ENCODE measurements around the gene HOXB7.

Gene HOXB7

DNA sequence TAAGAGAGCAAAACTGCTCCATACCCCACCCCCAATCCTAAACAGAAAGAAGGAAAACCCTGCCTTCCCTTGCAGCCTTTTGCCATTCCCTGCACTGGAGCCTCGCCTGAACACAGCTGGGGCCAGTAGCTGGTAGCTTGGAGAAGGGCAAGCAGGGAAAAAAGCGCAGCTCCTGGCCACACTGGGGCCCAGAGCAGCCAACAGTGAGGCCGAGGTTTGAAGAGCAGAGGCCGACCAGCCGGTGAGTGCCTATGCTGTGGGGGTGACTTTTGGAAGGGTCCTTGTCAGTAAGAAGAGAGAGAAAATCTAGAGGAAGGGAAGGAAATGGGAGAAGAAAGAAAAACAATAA lies 18.6 kb upstream of the HOXB7 start:
- no peak for DNase-seq (ENCODE audit: low read depth)
- no peak overlapping the region for H3K4me3 ChIP-seq (ENCODE audit: low read length)
- TF ChIP-seq, protein P1, sequence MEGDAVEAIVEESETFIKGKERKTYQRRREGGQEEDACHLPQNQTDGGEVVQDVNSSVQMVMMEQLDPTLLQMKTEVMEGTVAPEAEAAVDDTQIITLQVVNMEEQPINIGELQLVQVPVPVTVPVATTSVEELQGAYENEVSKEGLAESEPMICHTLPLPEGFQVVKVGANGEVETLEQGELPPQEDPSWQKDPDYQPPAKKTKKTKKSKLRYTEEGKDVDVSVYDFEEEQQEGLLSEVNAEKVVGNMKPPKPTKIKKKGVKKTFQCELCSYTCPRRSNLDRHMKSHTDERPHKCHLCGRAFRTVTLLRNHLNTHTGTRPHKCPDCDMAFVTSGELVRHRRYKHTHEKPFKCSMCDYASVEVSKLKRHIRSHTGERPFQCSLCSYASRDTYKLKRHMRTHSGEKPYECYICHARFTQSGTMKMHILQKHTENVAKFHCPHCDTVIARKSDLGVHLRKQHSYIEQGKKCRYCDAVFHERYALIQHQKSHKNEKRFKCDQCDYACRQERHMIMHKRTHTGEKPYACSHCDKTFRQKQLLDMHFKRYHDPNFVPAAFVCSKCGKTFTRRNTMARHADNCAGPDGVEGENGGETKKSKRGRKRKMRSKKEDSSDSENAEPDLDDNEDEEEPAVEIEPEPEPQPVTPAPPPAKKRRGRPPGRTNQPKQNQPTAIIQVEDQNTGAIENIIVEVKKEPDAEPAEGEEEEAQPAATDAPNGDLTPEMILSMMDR (conservative IDR thresholded peaks at IDR 0.05; ENCODE audit: low read depth, low read length), result no peak

- TF ChIP-seq, protein P1 (conservative IDR thresholded peaks at IDR 0.05; ENCODE audit: low read depth, low read length), result no peak
- DNase-seq (ENCODE audit: low read depth), result no peak
- H3K4me3 ChIP-seq (ENCODE audit: low read length), result no peak overlapping the region
These were observed 18.0 kb upstream of the HOXB7 start for GRCh38 chr17:48628649-48629410.

GRCh38 chr17:48627623-48628521 lies 17.1 kb upstream of the HOXB7 start:
- TF ChIP-seq, protein P1 (conservative IDR thresholded peaks at IDR 0.05; ENCODE audit: low read depth, low read length), result no peak

DNA sequence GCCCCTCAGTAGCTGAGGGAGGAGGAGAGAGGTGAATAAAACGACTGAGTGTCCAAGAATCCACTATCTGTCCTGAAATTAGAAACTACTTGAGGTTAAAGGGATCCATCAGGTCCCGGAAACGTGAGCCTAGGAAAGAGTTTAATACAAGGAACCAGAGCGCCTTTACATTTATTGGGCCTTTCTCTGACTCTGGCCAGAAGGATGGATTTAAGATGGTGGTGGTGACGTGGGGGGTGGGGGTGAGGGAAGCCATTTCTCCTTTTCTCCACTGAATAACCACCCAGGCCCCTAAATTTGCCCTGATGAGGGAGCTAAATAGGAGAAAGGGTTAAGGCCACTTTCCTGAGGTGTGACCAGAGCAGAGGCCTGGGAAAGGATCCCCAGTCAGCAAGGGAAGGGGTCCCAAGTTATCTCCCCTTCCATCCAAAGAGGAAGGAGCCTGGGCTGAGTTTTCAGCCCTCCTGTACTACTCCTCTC lies 16.3 kb upstream of the HOXB7 start:
- no peak for DNase-seq (ENCODE audit: low read depth)
- TF ChIP-seq, protein P1 (conservative IDR thresholded peaks at IDR 0.05; ENCODE audit: low read depth, low read length), result no peak
- H3K4me3 ChIP-seq (ENCODE audit: low read length), result no peak overlapping the region

More at GRCh38 chr17:48627623-48628521, 17.1 kb upstream of the HOXB7 start:
- DNase-seq (ENCODE audit: low read depth), result no peak
- H3K4me3 ChIP-seq (ENCODE audit: low read length), result no peak overlapping the region

DNA sequence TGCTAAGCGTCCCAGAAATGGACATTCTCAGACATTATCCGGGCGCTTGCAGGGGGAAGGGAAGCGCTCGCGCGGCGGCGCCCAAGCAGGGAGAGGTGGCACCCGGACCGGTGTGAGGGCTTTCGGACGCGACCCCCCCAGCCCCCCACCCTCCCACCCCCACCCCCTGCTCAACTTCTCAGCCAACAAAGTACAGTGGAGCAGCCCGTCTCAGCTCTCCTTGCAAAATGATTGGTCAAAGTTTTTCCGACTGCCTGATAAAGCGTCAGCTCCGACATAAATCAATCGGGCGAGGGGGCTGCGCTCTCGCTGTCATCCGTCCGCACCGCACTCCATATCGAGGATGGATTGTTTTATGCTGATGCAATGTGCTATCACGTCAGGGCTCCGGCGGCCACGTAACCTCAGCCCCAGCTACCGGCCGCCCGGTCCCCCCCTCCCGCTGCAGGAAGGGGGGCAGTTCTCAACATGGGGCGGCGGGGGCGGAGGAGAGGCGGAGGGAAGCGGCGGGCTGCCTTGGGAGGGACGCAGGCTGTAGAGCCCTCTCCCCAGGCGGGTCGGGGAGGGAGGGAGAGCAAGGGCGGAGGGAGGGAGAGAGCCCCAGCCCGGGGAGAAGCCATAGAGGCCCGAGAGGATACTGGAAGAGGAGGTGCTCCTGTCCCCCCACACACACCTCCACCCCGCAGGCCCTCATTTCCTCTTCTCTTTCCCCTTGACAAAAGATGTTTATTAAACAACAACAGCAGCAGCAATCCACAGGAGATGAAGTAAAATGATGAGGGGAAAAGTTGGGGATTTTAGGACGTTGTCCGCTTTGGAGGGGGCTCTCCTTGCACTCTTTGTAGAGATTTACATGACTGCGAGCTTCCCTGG lies 15.7 kb upstream of the HOXB7 start, which contains the start of gene HOXB9:
TSS of gene HOXB9 (minus strand) at position 114 of the 873 bp plus-strand sequence. CDS start at position 25, 89 bp downstream.
- TF ChIP-seq, protein P1 (conservative IDR thresholded peaks at IDR 0.05; ENCODE audit: low read depth, low read length), result no peak
- H3K4me3 ChIP-seq (ENCODE audit: low read length), result no peak within 1 kb of the TSS
- no peak for DNase-seq (ENCODE audit: low read depth)

DNA sequence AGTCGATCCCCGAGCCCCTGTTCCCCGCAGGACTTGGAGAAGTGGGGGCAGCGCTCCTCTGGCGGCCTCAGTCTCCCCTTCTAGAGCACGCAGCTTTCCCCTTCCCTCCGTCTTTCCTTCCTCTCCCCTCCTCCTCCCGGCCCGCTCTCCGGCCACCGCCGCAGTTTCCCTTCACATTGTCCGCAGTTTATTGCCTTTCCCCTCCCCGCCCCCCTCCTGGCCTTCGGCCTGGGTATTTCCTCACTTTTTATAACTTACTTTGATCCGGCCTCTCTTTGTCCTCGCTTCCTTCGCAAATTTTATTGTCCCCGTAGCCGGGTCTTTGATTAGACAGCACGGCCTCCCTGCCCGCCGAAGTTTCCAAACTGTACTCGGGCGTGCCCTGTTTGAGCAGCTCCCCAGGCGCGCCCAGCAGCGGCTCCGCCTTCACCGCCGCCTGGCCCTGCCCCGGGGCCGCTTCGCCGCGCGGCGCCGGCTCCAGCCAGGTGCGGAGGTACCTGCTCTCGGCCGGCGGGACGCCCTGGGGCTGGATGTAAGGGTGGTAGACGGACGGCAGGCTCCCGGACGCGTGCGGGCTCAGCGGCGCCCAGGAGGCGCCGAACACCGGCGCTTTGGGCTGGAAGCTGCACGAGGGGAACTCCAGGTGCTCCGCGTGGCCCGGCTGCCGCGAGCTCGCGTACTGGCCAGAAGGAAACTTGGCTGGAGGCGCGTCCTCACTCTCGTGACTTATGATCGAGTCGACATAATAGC lies 14.9 kb upstream of the HOXB7 start:
- DNase-seq (ENCODE audit: low read depth), result no peak
- TF ChIP-seq, protein P1 (conservative IDR thresholded peaks at IDR 0.05; ENCODE audit: low read depth, low read length), result no peak
- no peak overlapping the region for H3K4me3 ChIP-seq (ENCODE audit: low read length)

All from retinal pigment epithelial cell (primary cell).